D721Med (cell line): ENCODE measurements around the gene SMIM10L1.

Experiments
- DNase-seq: peaks from one replicate; pipeline ENCODE4 v3.0.0; 2011; ENCODE audit warnings: low spot score; ENCODE audit not compliant: insufficient read length
- FAIRE-seq: peaks from 2 replicates; lab custom pipeline; 2011; peaks lifted over from hg19 to GRCh38; lab: Jason Lieb, UNC
- CTCF ChIP-seq: IDR thresholded peaks from 2 replicates; pipeline ENCODE4 v1.5.1; 2012; ENCODE audit warnings: mild to moderate bottlenecking, control low read depth; ENCODE audit not compliant: insufficient read depth; ENCODE audit errors: missing control alignments

SMIM10L1 gene

GRCh38 chr12:11182529-11182928 lies 11.5 kb downstream of the SMIM10L1 start:
- DNase-seq (no peak), FAIRE-seq (no peak)
- no peak for TF ChIP-seq CTCF

GRCh38 chr12:11183011-11183410 lies 12.0 kb downstream of the SMIM10L1 start:
- DNase-seq = no peak
- FAIRE-seq = no peak

GRCh38 chr12:11186837-11187236 lies 15.8 kb downstream of the SMIM10L1 start, which contains the start of gene TAS2R42:
TSS of gene TAS2R42 (minus strand) at chr12:11186937. CDS start at chr12:11186937, 0 bp downstream.
- no peak for DNase-seq
- FAIRE-seq = no peak

More at GRCh38 chr12:11183011-11183410, 12.0 kb downstream of the SMIM10L1 start:
- no peak for TF ChIP-seq CTCF

GRCh38 chr12:11202811-11203210 lies 31.8 kb downstream of the SMIM10L1 start:
- DNase-seq = no peak
- no peak for TF ChIP-seq CTCF
- no peak for FAIRE-seq

More at GRCh38 chr12:11186837-11187236, 15.8 kb downstream of the SMIM10L1 start, which contains the start of gene TAS2R42:
- TF ChIP-seq CTCF = no peak

GRCh38 chr12:11204173-11204572 lies 33.2 kb downstream of the SMIM10L1 start:
- no peak for TF ChIP-seq CTCF
- FAIRE-seq (no peak), DNase-seq (no peak)

- TF ChIP-seq CTCF = no peak
- FAIRE-seq = no peak
Observed at GRCh38 chr12:11209113-11209512, 38.1 kb downstream of the SMIM10L1 start.

More at GRCh38 chr12:11209113-11209512, 38.1 kb downstream of the SMIM10L1 start:
- no peak for DNase-seq
